Stimulated activated CD4-positive, alpha-beta T cell treated with anti-CD3 and anti-CD28 coated beads, TNF-alpha, amount 100 ng/mL, for 48 hours (primary cell): Measurements from ENCODE around the gene FOXL1.

Experiments
- DNase-seq, 3 donors: peaks; one replicate each; pipeline ENCODE4 v3.0.0-alpha.2; 2020; ENCODE audit warnings: low read depth in 3 of 3

Gene FOXL1

GRCh38 chr16:86578061-86578599 lies at the start of gene FOXL1:
FOXL1 (plus strand) TSS chr16:86578549; CDS start chr16:86578724, 175 bp downstream.
- no peak for DNase-seq

- DNase-seq = no peak
Measured at GRCh38 chr16:86529160-86529559, 49.2 kb upstream of the FOXL1 start.

- no peak for DNase-seq
Measured at GRCh38 chr16:86530251-86531190, 47.8 kb upstream of the FOXL1 start.

- no peak for DNase-seq
Measured at GRCh38 chr16:86531191-86531545, 47.2 kb upstream of the FOXL1 start.

- no peak for DNase-seq
Measured at GRCh38 chr16:86531641-86532525, 46.5 kb upstream of the FOXL1 start.

- no peak for DNase-seq
Measured at GRCh38 chr16:86532526-86532815, 45.9 kb upstream of the FOXL1 start.

- DNase-seq = no peak
Measured at GRCh38 chr16:86533076-86533475, 45.3 kb upstream of the FOXL1 start.

- DNase-seq = no peak
Measured at GRCh38 chr16:86533767-86534351, 44.5 kb upstream of the FOXL1 start.

- no peak for DNase-seq
Measured at GRCh38 chr16:86534779-86535615, 43.4 kb upstream of the FOXL1 start.

GRCh38 chr16:86536621-86537020 lies 41.7 kb upstream of the FOXL1 start:
- DNase-seq = no peak

- DNase-seq = no peak
Measured at GRCh38 chr16:86537486-86537885, 40.9 kb upstream of the FOXL1 start.

GRCh38 chr16:86538196-86538780 lies 40.1 kb upstream of the FOXL1 start:
- DNase-seq = no peak

- no peak for DNase-seq
Measured at GRCh38 chr16:86540894-86541293, 37.5 kb upstream of the FOXL1 start.

GRCh38 chr16:86541560-86541959 lies 36.8 kb upstream of the FOXL1 start:
- DNase-seq = no peak

- no peak for DNase-seq
Measured at GRCh38 chr16:86542756-86543750, 35.3 kb upstream of the FOXL1 start.

- DNase-seq = no peak
Measured at GRCh38 chr16:86545481-86545880, 32.9 kb upstream of the FOXL1 start.

- DNase-seq = no peak
Measured at GRCh38 chr16:86545954-86546637, 32.3 kb upstream of the FOXL1 start.

GRCh38 chr16:86546638-86547013 lies 31.7 kb upstream of the FOXL1 start:
- DNase-seq = no peak

- DNase-seq = no peak
Measured at GRCh38 chr16:86547286-86547685, 31.1 kb upstream of the FOXL1 start.
